OCI-LY1 (cell line): ENCODE results near the gene PRKG1.

Experiments used
- H2AFZ ChIP-seq: fragments of 200-600 bp; sonication (generic), shearing (Covaris generic); 2 replicates; pipeline ENCODE4 v1.6.0; 2014; ENCODE audit warnings: antibody characterized with exemption, mild to moderate bottlenecking, low read length
- H3F3A ChIP-seq: fragments of 200-600 bp; sonication (generic), shearing (Covaris generic); 2 replicates; pipeline ENCODE4 v1.6.0; 2014; ENCODE audit warnings: mild to moderate bottlenecking, antibody characterized with exemption, low read length, moderate library complexity; ENCODE audit not compliant: insufficient read depth
- H3K27ac ChIP-seq: fragments of 200-600 bp; sonication (generic); 2 replicates; pipeline ENCODE4 v1.5.1; 2014; ENCODE audit warnings: low read length, mixed run types, mild to moderate bottlenecking, low read depth; ENCODE audit not compliant: poor library complexity, severe bottlenecking
- H3K27me3 ChIP-seq: fragments of 200-600 bp; sonication (generic); 2 replicates; pipeline ENCODE4 v1.6.0; 2014; ENCODE audit warnings: antibody characterized with exemption, mild to moderate bottlenecking, low read length, moderate library complexity; ENCODE audit not compliant: insufficient read depth
- H3K36me3 ChIP-seq: fragments of 200-600 bp; sonication (generic); 2 replicates; pipeline ENCODE4 v1.6.1; 2014; ENCODE audit warnings: mild to moderate bottlenecking, antibody characterized with exemption, low read length, moderate library complexity, mixed read lengths; ENCODE audit not compliant: insufficient read depth
- H3K4me1 ChIP-seq: fragments of 200-600 bp; sonication (generic); 2 replicates; pipeline ENCODE4 v1.5.1; 2014; ENCODE audit warnings: mild to moderate bottlenecking, low read length, moderate library complexity; ENCODE audit not compliant: insufficient read depth, severe bottlenecking
- H3K4me2 ChIP-seq: fragments of 200-600 bp; sonication (generic), shearing (Covaris generic); 2 replicates; pipeline ENCODE4 v1.6.1; 2014; ENCODE audit warnings: low read length
- H3K4me3 ChIP-seq: fragments of 200-600 bp; sonication (generic); 2 replicates; pipeline ENCODE4 v1.5.1; 2014; ENCODE audit warnings: low read length, low read depth, mild to moderate bottlenecking, mixed read lengths; ENCODE audit not compliant: poor library complexity, severe bottlenecking
- H3K79me2 ChIP-seq: fragments of 200-600 bp; shearing (Covaris generic); 2 replicates; pipeline ENCODE4 v1.6.1; 2016; ENCODE audit warnings: mixed run types, low read length, mixed read lengths; ENCODE audit not compliant: insufficient read depth
- H3K9ac ChIP-seq: fragments of 200-600 bp; sonication (generic), shearing (Covaris generic); 2 replicates; pipeline ENCODE4 v1.6.1; 2014; ENCODE audit warnings: mild to moderate bottlenecking, low read length, mixed read lengths
- H3K9me2 ChIP-seq: fragments of 200-600 bp; sonication (generic), shearing (Covaris generic); 2 replicates; pipeline ENCODE4 v1.6.1; 2014; ENCODE audit warnings: low read depth, mild to moderate bottlenecking, low read length, mixed read lengths
- H3K9me3 ChIP-seq: fragments of 200-600 bp; shearing (Covaris generic); 2 replicates; pipeline ENCODE4 v1.6.1; 2014; ENCODE audit warnings: low read length, mixed read lengths
- H4K20me1 ChIP-seq: fragments of 200-600 bp; sonication (generic), shearing (Covaris generic); 2 replicates; pipeline ENCODE4 v1.6.0; 2016; ENCODE audit warnings: mild to moderate bottlenecking, low read length; ENCODE audit not compliant: insufficient read depth
- CTCF ChIP-seq: fragments of 200-600 bp; sonication (generic), shearing (Covaris generic); IDR thresholded peaks from 2 replicates; pipeline ENCODE4 v1.5.1; 2017; ENCODE audit warnings: mild to moderate bottlenecking, antibody characterized with exemption, low read length, moderate library complexity, mixed read lengths
- EZH2 ChIP-seq: fragments of 200-600 bp; sonication (generic), shearing (Covaris generic); IDR thresholded peaks from 2 replicates; pipeline ENCODE4 v1.8.0; 2017; ENCODE audit warnings: borderline replicate concordance, mixed run types, mild to moderate bottlenecking, antibody characterized with exemption, low read length, moderate library complexity, mixed read lengths

PRKG1 gene

GRCh38 chr10:52077814-52078213 is 1003.5 kb downstream of the PRKG1 start:
- no peak overlapping the region for H3K4me2 ChIP-seq
- no peaks in the 10 kb centered on the region for H3K4me1 ChIP-seq
- no peak overlapping the region for H3K4me3 ChIP-seq
- no peaks in the 10 kb centered on the region for H3F3A ChIP-seq
- H3K27me3 ChIP-seq: no peaks in the 10 kb centered on the region
- H3K79me2 ChIP-seq: no peaks in the 10 kb centered on the region
- no peak overlapping the region for H3K27ac ChIP-seq
- no peaks in the 10 kb centered on the region for H3K9me3 ChIP-seq
- TF ChIP-seq EZH2 (no peak), CTCF (no peak)
- no peaks in the 10 kb centered on the region for H3K36me3 ChIP-seq
- H3K9ac ChIP-seq: no peak overlapping the region
- H3K9me2 ChIP-seq: no peaks in the 10 kb centered on the region
- no peak overlapping the region for H2AFZ ChIP-seq
- H4K20me1 ChIP-seq: no peaks in the 10 kb centered on the region

GRCh38 chr10:52078397-52078937 is 1004.2 kb downstream of the PRKG1 start:
- no peaks in the 10 kb centered on the region for H3K4me1 ChIP-seq
- H3K9me2 ChIP-seq: no peaks in the 10 kb centered on the region
- no peaks in the 10 kb centered on the region for H3F3A ChIP-seq
- H2AFZ ChIP-seq: no peak overlapping the region
- H3K36me3 ChIP-seq: no peaks in the 10 kb centered on the region
- H3K4me2 ChIP-seq: no peak overlapping the region
- H3K79me2 ChIP-seq: no peaks in the 10 kb centered on the region
- no peaks in the 10 kb centered on the region for H3K27me3 ChIP-seq
- H4K20me1 ChIP-seq: no peaks in the 10 kb centered on the region
- H3K9me3 ChIP-seq: no peaks in the 10 kb centered on the region
- no peak for TF ChIP-seq CTCF
- TF ChIP-seq EZH2: no peak
- no peak overlapping the region for H3K9ac ChIP-seq
- H3K27ac ChIP-seq: no peak overlapping the region
- no peak overlapping the region for H3K4me3 ChIP-seq

GRCh38 chr10:52082307-52082706 is 1008.0 kb downstream of the PRKG1 start:
- Histone ChIP-seq H3F3A (no peaks in the 10 kb centered on the region), H3K4me3 (no peak overlapping the region), H3K9me3 (no peaks in the 10 kb centered on the region), H3K79me2 (no peaks in the 10 kb centered on the region), H3K9ac (no peak overlapping the region), H3K9me2 (no peaks in the 10 kb centered on the region), H3K4me2 (no peak overlapping the region), H2AFZ (no peak overlapping the region), H4K20me1 (no peaks in the 10 kb centered on the region), H3K36me3 (no peaks in the 10 kb centered on the region), H3K27me3 (no peaks in the 10 kb centered on the region), H3K27ac (no peak overlapping the region), H3K4me1 (no peaks in the 10 kb centered on the region)
- TF ChIP-seq CTCF (no peak), EZH2 (no peak)
